Measurements from ENCODE around the gene RTN4IP1.

The RTN4IP1 gene, protein sequence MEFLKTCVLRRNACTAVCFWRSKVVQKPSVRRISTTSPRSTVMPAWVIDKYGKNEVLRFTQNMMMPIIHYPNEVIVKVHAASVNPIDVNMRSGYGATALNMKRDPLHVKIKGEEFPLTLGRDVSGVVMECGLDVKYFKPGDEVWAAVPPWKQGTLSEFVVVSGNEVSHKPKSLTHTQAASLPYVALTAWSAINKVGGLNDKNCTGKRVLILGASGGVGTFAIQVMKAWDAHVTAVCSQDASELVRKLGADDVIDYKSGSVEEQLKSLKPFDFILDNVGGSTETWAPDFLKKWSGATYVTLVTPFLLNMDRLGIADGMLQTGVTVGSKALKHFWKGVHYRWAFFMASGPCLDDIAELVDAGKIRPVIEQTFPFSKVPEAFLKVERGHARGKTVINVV

DNA sequence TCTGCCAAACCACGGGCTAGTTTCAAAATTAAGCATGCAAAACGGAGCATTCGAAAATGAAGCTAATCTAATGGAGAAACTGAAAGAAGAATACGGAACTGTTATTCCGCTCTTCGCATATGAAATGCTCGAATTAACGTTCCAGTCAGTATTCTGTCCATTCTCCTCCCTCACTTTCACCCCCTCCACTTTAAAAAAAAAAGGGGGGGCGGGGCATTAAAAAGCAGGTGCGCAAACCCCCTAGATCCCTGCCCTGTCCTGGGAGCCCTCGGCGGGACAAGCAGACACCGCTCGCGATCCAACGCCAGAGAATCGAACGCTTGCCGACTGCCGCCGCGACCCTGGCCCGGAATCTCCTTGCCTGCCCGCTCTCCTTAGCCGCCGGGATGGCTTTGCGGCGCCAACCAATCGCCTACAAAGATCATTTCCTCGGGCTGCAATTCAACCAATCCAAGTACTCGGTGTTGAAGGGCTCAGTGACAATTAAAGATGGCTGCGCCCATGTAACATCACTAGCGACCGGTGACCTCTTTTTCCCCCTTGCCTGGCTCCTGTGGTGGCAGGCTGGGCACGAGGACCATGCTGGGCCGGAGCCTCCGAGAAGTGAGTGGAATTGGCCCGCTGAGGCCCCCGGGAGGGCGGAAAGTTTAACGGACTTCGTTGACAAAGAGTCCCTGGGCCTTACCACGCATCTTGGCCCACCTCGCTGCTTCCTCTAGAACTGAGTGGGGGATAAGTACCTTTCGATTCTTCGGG, at the start of gene RTN4IP1, which contains the start of gene QRSL1:
Gene RTN4IP1, minus strand, starts transcription at position 396 of the 756 bp plus-strand sequence. CDS start 477 bp downstream, outside the sequence.
Gene QRSL1, plus strand, starts transcription at position 476 of the 756 bp plus-strand sequence. Its CDS starts 104 bp downstream, at position 580.
- peak; percentile 79 to 93 (median 84) for DNase-seq

DNA sequence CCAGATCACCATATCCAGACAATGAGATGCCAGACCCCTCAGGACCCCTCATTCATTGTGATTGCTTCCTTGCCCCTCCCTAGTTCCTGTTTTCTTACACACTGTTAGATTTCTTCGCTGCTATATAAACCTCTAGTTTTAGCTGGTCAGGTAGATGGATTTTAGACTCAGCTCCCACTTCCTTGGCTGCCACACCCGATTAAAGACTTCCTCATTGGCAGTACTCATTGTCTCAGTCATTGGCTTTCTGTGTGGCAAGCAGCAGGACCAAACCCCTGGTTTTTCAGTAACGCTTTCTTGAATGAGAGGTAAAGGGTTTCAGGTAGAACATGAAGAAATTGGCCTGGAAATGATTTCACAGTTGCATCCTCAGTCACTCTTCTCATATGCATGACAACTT, 48.0 kb upstream of the RTN4IP1 start:
- no peak for DNase-seq

DNA sequence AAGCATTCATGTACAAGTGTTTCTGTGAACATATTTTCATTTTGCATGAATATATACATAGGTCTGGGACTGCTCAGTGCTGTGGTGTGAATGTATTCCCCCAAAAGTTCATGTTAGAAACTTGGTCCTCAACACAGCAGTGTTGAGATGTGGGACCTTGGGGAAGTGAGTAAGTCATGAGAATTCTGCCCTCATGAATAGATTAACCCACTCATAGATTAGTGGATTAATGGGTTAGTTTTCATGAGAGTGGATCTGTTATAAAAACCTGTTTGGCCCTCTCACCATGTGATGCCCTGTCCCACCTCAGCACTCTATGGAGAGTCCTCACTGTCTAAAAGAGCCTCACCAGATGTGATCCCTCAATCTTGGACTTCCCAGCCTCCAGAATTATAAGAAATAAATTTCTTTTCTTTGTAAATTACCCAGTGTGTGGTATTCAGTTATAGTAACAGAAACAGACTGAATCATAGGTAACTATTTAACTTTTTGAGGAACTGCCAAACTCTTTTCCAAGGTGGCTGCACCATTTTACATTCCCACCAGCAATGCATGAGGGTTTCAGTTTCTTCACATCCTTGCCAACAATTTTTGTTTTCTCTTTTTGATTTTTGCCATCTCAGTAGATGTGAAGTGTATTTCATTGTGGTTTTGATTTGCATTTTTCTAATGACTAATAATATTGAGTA, 45.4 kb upstream of the RTN4IP1 start:
- DNase-seq: no peak

DNA sequence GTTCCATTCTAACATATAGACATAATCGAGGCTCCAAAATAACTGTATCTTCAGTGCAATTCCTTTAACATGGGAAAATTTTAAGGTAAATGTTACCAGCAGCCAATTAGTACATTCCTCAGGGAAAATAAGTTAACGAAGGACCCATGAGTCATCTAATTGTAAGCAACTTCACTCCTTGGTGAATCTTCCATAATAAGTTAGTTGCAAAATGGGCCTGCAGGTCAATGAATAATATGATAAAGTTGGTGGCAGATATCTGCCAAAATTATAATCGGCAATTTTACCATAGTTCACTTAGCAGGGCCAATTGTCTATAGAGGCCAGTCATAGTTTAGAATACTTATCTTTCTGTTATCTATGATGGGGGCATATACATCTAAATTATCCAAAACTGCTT, 42.4 kb upstream of the RTN4IP1 start:
- DNase-seq: no peak

DNA sequence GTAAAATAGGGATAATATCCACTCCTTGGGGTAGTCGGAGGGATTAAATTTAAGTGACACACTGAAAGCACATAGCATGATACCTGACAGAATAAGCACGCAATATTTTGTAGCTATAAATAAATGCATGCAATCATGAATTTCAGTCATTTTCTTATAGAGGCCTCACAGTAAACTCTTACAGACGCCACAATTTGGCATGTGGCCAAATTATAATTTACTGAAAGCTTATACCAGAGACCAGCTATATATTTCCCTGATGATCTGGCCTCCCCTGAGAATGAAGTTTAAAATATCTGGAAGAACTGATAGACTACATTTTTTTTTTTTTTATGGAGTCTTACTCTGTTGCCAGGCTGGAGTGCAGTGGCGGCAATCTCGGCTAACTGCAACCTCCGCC, 40.9 kb upstream of the RTN4IP1 start:
- no peak for DNase-seq

DNA sequence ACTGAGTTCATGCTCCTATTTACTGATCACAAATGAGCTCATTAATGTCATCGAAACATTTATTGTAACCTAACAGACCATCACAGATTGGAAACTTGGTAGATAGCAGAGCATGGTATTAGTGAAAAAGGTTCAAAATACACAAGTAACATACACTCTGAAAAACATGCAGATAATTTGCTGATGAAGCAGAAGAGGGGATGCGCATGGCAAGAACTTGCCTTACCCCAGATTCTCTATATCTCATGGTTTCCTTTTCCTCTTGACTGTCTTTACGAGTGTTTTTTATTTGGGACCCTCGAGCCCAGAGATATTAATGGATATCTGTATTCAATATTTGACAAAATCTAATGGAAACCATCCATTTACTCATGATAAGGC, 37.7 kb upstream of the RTN4IP1 start:
- no peak for DNase-seq

DNA sequence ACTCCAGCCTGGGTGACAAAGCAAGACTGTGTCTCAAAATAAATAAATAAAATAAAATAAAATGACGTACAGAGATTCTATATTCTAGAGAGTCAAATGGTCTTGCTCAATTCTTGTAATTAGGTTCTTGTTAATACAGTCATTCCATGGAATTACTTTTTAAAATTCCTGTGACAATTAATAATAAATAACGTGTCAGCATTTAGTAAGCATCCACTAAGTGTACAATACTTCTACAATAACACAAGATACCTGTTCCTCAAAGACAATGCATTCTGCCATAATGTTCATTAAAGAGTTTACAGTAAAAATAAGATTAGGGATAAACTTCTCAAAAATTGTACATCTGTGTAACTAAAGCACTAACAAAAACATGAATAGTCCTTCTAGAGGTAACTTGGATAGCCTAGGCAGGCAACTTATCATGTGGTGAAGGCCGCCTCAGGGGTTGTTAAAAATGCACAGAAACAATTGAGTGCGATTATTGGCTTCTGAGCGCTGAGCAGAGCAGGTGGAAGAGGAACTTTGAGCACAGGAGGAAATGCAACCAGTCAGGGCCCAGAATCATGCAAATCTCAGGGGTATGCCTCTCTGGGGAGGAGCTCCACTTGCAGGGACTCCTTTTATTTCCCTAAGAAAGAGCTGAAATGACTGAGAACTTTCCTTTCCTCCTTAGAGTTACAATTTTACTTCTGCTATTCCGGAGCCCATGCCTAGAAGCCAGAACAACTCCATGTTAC, 37.2 kb upstream of the RTN4IP1 start:
- no peak for DNase-seq

DNA sequence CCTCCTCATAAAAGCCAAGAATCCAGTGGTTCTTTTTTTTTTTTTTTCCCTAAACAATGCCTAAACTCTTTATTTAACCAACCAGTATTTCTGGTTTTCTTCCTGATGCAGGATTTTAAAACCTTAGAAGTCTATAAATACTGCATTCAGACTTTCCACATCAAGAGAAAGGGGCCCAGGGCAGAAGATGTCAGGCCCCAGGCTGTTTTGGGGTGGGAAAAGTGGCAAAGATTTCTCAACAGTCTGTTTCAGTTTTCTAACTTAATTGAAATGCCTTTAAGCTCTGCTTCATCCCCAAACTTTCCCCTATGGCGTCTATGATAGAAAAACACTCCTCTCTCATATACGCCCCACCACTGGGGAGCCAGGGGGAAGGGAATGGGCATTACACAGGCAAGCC, 33.2 kb upstream of the RTN4IP1 start:
- no peak for DNase-seq

DNA sequence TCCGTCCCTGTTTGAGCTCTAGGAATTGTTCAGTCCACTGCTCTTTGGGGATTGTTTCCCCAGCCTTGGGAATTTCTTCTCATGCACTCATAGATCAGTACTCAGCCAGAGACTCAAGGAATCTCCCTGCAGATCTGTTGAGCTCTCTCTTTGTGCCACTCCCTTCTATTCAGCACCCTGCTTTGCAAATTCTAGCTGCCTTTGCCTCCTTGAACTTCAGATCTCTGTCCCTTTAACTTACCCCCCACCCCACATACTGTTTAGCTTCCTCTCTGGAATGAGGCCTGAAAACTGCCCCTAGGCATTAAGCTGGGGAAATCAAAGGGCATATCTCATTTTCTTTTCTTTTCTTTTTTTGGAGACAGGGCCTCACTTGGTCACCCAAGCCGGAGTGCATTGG, 30.6 kb upstream of the RTN4IP1 start:
- DNase-seq: no peak

DNA sequence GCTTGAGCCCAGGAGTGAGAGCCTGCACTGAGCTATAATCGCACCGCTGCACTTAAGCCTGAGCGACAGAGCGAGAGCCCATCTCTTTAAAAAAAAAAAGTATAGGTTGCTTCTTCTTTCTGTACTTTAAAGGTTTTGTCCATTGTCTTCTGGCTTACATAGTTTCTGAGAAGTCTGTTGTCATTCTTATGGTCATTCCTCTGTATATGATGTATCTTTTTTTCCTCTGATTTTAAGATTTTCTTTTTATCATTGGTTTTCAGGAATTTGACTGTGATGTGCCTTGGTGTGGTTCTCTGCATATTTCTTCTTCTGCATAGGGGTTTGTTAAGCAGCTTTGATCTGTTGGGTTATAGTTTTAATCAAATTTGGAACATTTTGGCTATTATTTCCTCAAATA, 29.2 kb upstream of the RTN4IP1 start:
- no peak for DNase-seq

DNA sequence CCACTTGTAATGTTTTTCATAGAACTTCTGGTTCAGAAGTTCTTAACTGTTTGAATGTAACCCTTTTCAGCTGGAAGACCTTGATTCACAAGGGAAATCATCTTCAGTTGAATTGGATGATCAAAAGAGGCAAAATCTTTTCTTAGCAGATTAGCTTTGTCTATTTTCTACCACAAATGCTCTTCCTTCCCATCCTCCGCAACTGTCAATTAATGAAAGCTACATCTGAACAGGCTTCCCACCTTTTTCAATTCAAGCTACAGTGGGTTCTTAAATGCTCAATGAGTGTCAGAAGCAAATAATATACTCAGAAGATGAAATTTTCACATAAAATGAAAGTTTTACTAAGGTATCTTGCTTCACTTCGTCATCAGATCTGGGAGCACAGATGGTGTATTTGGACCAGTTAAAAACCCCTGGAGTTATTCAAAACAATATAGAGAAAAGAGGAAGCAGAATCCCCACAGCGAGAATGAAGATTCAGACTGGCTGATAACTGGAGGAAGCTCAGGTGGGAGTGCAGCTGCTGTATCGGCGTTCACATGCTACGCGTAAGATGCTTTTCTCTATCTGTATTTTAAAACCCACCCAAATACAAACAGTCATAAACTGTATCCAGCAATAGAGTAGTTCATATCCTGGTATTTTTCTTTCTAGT, 19.5 kb upstream of the RTN4IP1 start:
- no peak for DNase-seq

DNA sequence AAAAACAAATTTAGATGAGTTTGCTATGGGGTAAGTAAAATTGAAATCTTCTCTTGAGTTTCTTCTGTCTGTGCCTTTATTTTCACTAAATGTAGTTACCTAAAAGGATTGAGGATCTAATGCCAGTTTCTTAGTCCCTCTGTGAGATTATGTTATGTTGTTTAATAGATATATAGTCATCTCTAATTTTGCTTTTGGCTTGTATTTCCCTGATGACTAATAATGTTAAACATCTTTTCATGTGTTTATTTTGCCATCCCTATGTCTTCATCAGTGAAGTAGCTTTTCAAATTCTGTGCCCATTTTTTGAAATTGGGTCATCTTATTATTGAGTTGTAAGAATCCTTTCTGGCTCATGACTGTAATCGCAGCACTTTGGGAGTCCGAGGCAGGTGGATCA, 13.8 kb upstream of the RTN4IP1 start:
- DNase-seq: no peak

DNA sequence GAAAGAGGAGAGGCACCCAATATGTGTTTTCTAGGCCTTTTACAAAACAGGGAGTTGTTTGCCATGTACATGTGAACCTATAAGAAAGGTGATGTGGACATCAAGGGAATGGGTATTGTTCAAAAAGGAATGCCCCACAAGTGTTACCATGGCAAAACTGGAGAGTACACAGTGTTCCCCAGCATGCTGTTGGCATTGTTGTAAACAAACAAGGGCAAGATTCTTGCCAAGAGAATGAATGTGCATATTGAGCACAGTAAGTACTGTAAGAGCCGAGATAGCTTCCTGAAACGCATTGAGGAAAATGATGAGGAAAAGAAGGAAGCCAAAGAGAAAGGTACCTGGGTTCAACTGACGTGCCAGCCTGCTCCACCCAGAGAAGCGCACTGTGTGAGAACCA, 13.2 kb upstream of the RTN4IP1 start:
- no peak for DNase-seq

DNA sequence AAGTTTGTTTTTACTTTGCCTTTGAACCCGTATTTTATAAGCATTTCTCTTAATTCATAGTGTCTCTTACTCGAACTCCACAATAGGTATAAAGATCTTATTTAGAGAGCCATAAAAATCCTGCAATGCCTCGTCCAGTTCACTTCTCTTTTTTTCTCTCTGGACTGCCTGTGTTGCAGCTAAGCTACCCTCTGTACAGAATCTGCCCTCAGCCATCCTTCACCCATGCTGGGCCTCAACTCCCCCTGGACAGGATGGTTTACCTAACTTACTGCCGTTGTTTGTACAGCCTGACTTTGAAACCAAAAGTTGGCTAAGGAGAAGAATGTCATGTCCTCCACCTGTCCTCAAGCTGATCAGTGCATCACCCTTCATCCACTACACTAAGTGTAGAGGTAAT, 10.5 kb upstream of the RTN4IP1 start:
- DNase-seq: no peak

DNA sequence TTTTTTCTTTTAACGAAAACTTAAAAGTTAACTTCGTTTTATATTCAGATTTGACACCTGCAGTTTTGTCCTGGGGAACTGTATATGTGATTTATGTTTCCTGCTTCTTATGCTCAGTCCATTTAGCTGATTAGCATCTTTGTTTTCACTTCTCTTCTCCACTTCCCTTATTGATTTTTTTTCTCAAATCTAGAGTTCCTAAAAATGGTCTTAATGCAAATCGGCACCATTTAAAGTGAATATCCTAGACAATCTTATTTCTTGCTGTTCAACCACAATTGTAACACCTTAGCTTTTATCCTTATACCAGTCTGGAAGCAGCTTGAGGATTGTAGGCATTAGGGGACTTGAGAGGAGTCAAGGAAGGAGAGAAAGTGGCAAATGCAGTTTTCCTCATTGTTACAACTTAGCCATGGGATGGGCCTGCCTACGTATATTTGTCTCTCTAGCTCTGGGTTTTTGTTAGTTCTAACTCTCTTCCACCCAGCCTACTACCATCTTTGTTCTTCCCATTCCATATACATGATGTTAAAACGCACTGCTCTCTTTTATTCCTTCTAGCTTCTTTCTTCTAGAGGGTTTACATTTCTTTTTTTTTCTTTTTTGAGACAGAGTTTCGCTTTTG, 8.5 kb upstream of the RTN4IP1 start:
- no peak for DNase-seq

DNA sequence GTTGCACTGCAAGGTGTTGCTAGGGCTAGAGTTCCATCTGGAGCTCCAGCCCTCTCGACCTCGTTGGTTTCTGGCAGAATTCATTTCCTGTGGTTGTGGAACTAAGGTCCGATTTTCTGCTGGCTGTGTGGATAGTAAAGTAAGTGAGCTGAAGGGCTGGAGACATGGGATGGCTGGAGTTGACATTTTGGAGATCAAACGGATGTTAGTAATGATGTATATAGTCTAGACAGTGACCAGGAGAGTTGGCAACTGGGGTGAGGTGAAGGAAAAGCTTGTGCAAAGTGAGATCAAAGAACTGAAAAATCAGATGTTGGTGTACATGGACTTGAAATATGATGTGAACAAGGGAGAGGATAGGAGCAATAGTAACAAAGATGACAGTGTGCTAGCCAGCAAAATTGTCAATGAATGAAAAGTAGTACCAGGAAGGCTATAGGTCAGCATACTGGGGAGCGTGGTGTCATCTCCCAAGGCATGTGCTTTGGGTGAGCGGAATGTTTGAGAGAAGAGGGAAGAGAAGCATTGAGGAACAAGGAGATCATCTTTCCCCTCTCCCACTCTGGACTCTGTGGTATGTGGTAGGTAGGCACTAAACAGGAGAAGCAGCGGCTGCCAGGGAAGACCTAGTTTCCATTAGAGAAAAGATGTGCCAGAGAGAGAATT, 7.9 kb upstream of the RTN4IP1 start:
- no peak for DNase-seq

DNA sequence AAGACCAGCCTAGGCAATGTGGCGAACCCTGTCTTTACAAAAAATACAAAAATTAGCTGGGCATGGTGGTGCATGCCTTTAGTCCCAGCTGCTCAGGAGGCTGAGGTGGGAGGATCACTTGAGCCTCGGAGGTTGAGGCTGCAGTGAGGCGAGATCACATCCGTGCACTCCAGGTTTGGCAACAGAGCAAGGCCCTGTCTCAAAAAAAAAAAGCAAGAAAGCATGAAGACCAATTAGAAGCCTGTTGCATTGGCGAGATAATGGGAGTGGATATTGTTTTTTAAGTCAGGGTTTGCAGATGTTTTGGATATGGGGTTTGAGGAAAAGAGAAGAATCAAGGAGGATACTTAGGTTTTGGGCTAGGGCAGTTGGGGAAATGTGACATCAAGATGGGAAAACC, 5.3 kb upstream of the RTN4IP1 start:
- no peak for DNase-seq

DNA sequence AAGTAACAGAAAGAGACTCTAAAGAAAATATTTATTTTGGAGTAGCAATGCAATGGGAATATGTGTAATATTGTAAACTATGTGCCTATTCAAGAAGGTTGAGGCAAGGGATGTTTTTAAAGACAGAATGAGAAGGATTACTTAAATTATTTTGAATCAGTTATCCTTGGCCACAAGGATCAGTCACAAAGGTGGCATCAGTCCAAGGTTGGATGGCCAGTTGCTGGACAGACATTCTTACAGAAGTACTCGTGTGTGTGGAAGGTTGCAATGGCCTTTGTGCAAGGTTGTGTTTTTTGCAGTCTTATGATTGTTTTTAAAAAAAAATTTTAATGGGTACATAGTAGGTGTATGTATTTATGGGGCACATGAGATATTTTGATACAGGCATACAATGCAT, 2.0 kb upstream of the RTN4IP1 start:
- no peak for DNase-seq

DNA sequence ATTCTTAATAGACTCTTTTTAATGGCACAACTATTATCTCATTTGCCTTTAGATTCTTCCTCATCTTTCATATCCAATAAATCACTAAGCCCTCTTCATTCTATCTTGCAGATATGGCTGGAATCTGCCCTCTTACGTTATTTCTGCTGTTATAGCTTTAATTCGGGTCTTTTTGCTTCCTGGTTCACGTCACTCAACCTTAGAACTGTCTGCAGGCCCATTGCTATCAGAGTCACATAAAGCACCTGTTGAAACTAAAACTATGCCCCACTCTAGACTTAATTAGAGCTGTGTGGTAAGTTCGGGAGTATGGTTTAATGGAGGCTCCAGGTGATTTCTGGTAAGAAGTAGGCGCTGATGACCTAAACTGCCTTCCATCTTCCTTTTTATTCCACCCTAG, 1.1 kb upstream of the RTN4IP1 start:
- DNase-seq: no peak

DNA sequence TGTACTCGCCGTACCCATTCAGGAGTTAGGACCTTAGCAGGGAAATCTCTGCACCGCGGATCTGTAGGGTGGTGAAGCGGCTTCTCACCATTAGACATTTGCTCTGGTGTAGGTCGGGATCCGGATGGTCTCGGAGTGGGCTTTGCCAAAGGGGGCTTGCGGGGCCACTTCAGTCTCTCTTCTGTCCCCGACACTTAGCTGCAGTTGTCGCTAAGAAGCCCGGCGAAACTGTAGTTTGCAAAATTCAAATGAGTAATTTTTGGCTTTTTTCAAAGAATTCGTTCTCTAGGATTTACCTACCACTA, 513 bp upstream of the RTN4IP1 start:
- no peak for DNase-seq

DNA sequence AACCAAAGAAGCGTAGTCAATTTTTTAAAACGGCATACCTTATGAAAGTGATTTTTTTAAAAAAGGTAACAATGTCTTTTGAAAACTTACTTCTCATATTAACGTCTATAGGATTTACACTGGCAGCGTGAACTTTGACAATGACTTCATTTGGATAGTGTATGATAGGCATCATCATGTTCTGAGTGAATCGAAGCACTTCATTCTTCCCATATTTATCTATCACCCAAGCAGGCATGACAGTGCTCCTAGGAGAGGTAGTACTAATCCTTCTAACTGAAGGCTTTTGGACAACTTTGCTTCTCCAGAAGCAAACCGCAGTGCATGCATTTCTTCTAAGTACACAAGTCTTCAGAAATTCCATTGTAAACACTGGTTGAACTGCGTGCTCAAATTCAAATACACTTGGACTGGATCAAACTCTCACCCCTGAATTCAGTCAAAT, 618 bp downstream of the RTN4IP1 start:
- DNase-seq: no peak

Data from stimulated activated naive CD4-positive, alpha-beta T cell (primary cell).